Heart right ventricle (tissue), 16 donors: ENCODE data around the gene CHST3. TPM values are rescaled to one million over a fixed set of nuclear protein-coding genes. Genes with fewer than 3 reads are reported as not detected.
A peak's percentile ranks its signal among the peaks of the same experiment; 100 is the strongest.

Experiments used
- ATAC-seq, 8 donors: fragments of 200-7000 bp; cut with Tn5 transposase; one replicate each; pipeline ENCODE4 v1.9.1; 2020; ENCODE audit warnings: mild to moderate bottlenecking in 8 of 8, moderate library complexity in 8 of 8, moderate number of reproducible peaks in 1 of 8
- DNase-seq, 2 donors: peaks; one replicate each; pipeline ENCODE4 v3.0.0-alpha.2; 2020
- H3K27ac ChIP-seq, 10 donors: fragments of 200-600 bp; sonication (generic) in 2 of 10; one replicate each; pipeline versions ENCODE4 v1.5.0 to v1.8.0; 2020 to 2022; ENCODE audit warnings: mild to moderate bottlenecking in 3 of 10
- H3K27me3 ChIP-seq, 7 donors: fragments of 200-600 bp; one replicate each; pipeline ENCODE4 v1.8.0; 2021 to 2022; ENCODE audit warnings: mild to moderate bottlenecking in 2 of 7
- H3K36me3 ChIP-seq, 9 donors: fragments of 200-600 bp; sonication (generic) in 1 of 9; one replicate each; pipeline versions ENCODE4 v1.5.0 to v1.8.0; 2020 to 2022; ENCODE audit warnings: mild to moderate bottlenecking in 2 of 9
- H3K4me1 ChIP-seq, 9 donors: fragments of 200-600 bp; sonication (generic) in 1 of 9; one replicate each; pipeline versions ENCODE4 v1.5.0 to v1.8.0; 2020 to 2022; ENCODE audit warnings: mild to moderate bottlenecking in 4 of 9
- H3K4me3 ChIP-seq, 10 donors: fragments of 200-600 bp; sonication (generic) in 2 of 10; one replicate each; pipeline versions ENCODE4 v1.5.0 to v1.8.0; 2020 to 2022; ENCODE audit warnings: mild to moderate bottlenecking in 7 of 10, moderate library complexity in 2 of 10
- H3K9me3 ChIP-seq, 11 donors: fragments of 200-600 bp in 10 of 11; sonication (generic) in 2 of 11; one replicate each; pipeline versions ENCODE4 v1.5.0 to v1.8.0; 2013 to 2022; ENCODE audit warnings: mild to moderate bottlenecking in 2 of 11, control low read depth in 1 of 11, moderate library complexity in 1 of 11
- WGBS, 2 donors: extraction: QIAGEN DNeasy Blood & Tissue Kit; methylation state at CpG; one replicate each; pipeline ENCODE4 v1.1.7; 2013; ENCODE audit warnings: inconsistent platforms in 1 of 2; 5-methylcytosine and 5-hydroxymethylcytosine counted together
- intact Hi-C, 10 donors: fragments of 100-400 bp; cut with DNase I; formaldehyde crosslinking; loops; one replicate each; pipeline versions ENCODE4 v1.11.1 to v1.14.2; 2022
- polyA plus RNA-seq, 2 donors: library from polyadenylated mRNA; stranded (reverse); fragments of 200-250 nt; gene quantifications; one replicate each; pipeline ENCODE4 v1.2.3, GENCODE V29; 2013
- total RNA-seq, 10 donors: library from RNA; stranded (reverse); fragmentation: NEBNext Ultra II Directional in 3 of 10; extraction: Animal tissue kit (Norgen Biotek cat#: 25700) in 3 of 10; gene quantifications; one replicate each; pipeline versions ENCODE4 v1.2.1 to v1.2.4, GENCODE V29; 2021 to 2023
- TF ChIP-seq, protein P1 (sequence below), 9 donors: fragments of 200-600 bp; sonication (generic) in 2 of 9; IDR thresholded peaks; one replicate each; pipeline versions ENCODE4 v1.5.0 to v1.8.0; 2021 to 2022; ENCODE audit warnings: antibody characterized with exemption in 9 of 9, mild to moderate bottlenecking in 5 of 9, moderate library complexity in 1 of 9
- donor health status: Arrhythmogenic right ventricular cardiomyopathy.
- donor health status: ischemic (EF 13 %, LVEDD 7.1; RV severe dilation, severe dysfunction).
- donor health status: healthy with polysubstance abuse.
- donor health status: DM: no; HTN: yes; CAD: no.
- donor health status: DM: no; HTN: no; CAD: no.
- donor health status: ischemic (EF 25% LVEDD 6.9; RV normal size, moderate dysfunction).
- donor health status: ischemic (EF 25% LVEDD 5.7; RV mildly dilated, moderate dysfunction).
- donor health status: healthy.
- donor health status: DM: yes; HTN: yes; CAD: no.
- donor health status: Ischemic cardiomyopathy.
- donor health status: ischemic (EF 35%, LVEDD 5.7; RV mildly dilated, moderate dysfunction).
- donor health status: nonischemic (EF 11% LVEDD 7.7; RV severe dilation, severe dysfunction).
- donor health status: DM: yes; HTN: yes; CAD: no.
- donor health status: PGD.
- donor health status: ischemic (EF 29% LVEDD 5.4; RV normal size, mild dysfunction).
- donor health status: nonischemic (EF 23%, LVEDD 6.1; RV moderate dilation, normal function).

CHST3 gene
- total and polyA plus RNA-seq, 12 donors: 6.3 to 28.7 (median 20.5) TPM

DNA sequence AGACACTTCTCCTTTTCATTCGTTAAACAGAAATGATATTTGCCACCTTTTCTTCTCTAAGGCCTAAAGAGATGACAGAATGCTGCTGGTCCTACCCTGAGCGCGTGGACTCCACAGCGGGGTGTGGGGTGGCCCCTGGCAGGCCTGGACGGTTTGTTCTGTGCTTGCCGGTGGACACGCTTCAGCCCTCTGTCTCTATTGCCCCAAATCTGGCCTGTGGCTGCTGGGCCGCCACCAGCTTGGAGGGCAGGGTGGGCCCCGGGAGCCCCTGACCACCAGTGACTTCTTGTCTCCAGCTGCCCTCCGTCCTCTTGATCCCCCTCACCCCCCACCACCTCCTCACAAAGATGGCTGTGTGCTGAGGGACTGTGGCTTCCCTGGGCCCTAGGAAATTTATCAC lies 5.7 kb downstream of the CHST3 start:
- peak overlapping the region in 3 of 10 donors; percentile 9 to 45 (median 10) for H3K27ac ChIP-seq
- no peak overlapping the region for H3K4me3 ChIP-seq
- peaks cover 0 to 10% (median 0%) of the 10 kb centered on the region in 7 donors for H3K27me3 ChIP-seq

DNA sequence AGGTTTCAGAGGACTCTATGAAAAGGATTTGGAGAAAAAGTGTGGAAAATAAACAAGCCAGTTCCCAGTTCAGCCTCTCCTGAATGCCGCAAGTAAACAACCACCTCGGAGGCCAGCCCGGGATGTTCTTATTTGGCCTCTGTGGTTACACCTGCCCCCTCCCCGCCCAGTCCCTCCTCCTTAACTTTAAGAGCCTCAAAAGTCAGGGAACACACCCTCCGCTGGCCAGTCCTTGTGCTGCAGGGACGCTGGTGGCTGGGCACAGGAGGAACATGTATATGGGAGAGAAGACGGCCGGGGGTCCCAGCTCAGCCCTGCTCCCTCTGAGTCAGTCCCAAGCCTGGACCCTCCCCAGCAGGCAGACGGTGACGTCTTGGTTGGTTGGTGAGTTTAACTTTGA lies 6.1 kb downstream of the CHST3 start:
- TF ChIP-seq, protein P1, sequence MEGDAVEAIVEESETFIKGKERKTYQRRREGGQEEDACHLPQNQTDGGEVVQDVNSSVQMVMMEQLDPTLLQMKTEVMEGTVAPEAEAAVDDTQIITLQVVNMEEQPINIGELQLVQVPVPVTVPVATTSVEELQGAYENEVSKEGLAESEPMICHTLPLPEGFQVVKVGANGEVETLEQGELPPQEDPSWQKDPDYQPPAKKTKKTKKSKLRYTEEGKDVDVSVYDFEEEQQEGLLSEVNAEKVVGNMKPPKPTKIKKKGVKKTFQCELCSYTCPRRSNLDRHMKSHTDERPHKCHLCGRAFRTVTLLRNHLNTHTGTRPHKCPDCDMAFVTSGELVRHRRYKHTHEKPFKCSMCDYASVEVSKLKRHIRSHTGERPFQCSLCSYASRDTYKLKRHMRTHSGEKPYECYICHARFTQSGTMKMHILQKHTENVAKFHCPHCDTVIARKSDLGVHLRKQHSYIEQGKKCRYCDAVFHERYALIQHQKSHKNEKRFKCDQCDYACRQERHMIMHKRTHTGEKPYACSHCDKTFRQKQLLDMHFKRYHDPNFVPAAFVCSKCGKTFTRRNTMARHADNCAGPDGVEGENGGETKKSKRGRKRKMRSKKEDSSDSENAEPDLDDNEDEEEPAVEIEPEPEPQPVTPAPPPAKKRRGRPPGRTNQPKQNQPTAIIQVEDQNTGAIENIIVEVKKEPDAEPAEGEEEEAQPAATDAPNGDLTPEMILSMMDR (IDR thresholded peaks at IDR 0.05): peak in 2 of 9 donors; percentile 9 to 12
- Histone ChIP-seq H3K4me1 (peaks cover 23 to 100% (median 90%) of the 10 kb centered on the region in 9 donors), H3K27me3 (peaks cover 0 to 6% (median 0%) of the 10 kb centered on the region in 7 donors), H3K9me3 (no peaks in the 10 kb centered on the region), H3K27ac (peak overlapping the region in 5 of 10 donors; percentile 2 to 45 (median 10)), H3K36me3 (peaks cover 0 to 21% (median 0%) of the 10 kb centered on the region in 9 donors), H3K4me3 (no peak overlapping the region)
- 75 to 84% methylated on average over 10 of the region's 10 CpGs for WGBS, 2 donors
- DNase-seq (no peak), ATAC-seq (peak in 1 of 8 donors; percentile 33)
- intact Hi-C loops: no loop called here

More for the DNA sequence above, 5.7 kb downstream of the CHST3 start:
- ATAC-seq: no peak
- intact Hi-C loops: loop anchor here in 6 of 10 donors (5.0 to 10.0 kb wide), 6 partner anchors 37 to 365 kb away; partner anchors contain the start of genes ANAPC16 (in 1 of the 6) and ASCC1 (in 1 of the 6)
- H3K9me3 ChIP-seq: no peaks in the 10 kb centered on the region
- H3K36me3 ChIP-seq: peaks cover 0 to 21% (median 0%) of the 10 kb centered on the region in 9 donors
- TF ChIP-seq, protein P1 (IDR thresholded peaks at IDR 0.05): no peak
- DNase-seq: no peak
- peaks cover 19 to 100% (median 86%) of the 10 kb centered on the region in 9 donors for H3K4me1 ChIP-seq
- 87 to 89% methylated on average over 10 of the region's 10 CpGs for WGBS, 2 donors

DNA sequence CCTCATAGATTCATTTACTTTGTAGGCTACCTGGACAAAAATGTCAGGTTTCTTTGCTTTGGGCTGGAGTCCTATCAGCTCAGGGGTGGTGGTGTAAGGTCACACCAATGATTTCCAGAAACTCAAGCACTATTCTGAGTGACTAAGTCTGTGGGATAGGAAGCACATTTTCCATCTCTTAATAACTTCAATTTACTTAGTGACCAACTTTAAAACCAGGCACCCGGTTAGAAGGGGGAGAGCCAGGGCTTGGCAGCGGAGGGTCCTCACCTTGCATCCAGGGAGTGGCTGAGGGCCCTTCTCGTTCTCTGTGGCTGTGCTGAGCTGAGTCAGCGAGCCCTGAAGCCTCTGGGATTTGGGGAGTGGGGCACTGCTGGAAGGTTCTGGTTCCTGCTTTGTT lies 6.7 kb downstream of the CHST3 start:
- H3K4me1 ChIP-seq: peaks cover 25 to 100% (median 92%) of the 10 kb centered on the region in 9 donors
- 66 to 82% methylated on average over 4 of the region's 4 CpGs for WGBS, 2 donors
- H3K36me3 ChIP-seq: peaks cover 0 to 21% (median 0%) of the 10 kb centered on the region in 9 donors
- no peak for ATAC-seq
- H3K27me3 ChIP-seq: peaks cover 0 to under 1% (median 0%) of the 10 kb centered on the region in 7 donors
- TF ChIP-seq, protein P1 (IDR thresholded peaks at IDR 0.05): no peak
- H3K27ac ChIP-seq: peak overlapping the region in 6 of 10 donors; percentile 2 to 45 (median 28)
- DNase-seq: no peak
- intact Hi-C loops: no loop called here
- no peaks in the 10 kb centered on the region for H3K9me3 ChIP-seq
- H3K4me3 ChIP-seq: no peak overlapping the region

DNA sequence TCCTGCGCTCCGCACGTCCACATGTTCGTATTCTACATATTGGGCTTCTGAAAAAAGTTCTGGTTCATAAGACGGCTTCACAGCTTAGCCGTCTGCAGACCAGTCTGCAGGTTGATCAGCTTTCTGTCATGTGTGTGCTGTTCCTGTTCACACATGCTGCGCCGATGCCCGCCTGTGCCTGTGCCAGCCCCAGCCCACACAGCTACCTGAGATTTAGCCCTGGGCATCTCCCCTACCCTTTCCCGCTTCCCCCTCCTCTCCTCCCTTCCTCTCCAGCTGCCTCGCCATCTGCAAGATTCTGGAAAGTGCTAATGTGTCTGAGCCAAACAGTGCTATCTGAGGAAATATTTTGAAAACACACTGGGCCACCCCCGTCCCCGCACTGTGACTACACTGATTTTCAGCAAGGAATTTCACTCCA lies 7.1 kb downstream of the CHST3 start:
- peaks cover 0 to 21% (median 0%) of the 10 kb centered on the region in 9 donors for H3K36me3 ChIP-seq
- no peak overlapping the region for H3K4me3 ChIP-seq
- no peaks in the 10 kb centered on the region for H3K27me3 ChIP-seq
- H3K4me1 ChIP-seq: peaks cover 28 to 100% (median 92%) of the 10 kb centered on the region in 9 donors
- H3K27ac ChIP-seq: peak overlapping the region in 7 of 10 donors; percentile 2 to 45 (median 16)
- DNase-seq: no peak
- intact Hi-C loops: no loop called here
- no peaks in the 10 kb centered on the region for H3K9me3 ChIP-seq
- 61 to 76% methylated on average over 13 of the region's 13 CpGs for WGBS, 2 donors
- TF ChIP-seq, protein P1 (IDR thresholded peaks at IDR 0.05): no peak
- ATAC-seq: no peak
